ENCODE data around the gene UACA.
A peak's percentile ranks its signal among the peaks of the same experiment; 100 is the strongest.

DNA sequence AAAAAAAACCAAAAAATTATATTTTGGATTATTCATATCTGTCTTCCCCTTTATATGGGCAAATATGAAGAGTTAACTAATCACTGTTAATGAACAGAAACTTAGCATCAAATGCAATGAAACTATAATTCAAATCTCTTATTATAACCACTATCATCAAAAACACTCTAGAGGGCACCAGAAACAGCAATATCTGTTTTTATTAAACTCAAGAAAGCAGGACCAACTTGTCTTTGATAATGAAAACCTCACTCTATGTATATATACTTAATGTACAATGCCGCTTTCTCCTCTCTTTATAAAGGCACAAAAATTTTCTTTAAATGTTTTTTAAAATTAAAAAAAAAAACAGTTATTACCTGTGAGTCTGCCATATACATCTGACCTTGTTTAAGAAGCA lies 92.7 kb downstream of the UACA start:
- TF ChIP-seq, protein P1, sequence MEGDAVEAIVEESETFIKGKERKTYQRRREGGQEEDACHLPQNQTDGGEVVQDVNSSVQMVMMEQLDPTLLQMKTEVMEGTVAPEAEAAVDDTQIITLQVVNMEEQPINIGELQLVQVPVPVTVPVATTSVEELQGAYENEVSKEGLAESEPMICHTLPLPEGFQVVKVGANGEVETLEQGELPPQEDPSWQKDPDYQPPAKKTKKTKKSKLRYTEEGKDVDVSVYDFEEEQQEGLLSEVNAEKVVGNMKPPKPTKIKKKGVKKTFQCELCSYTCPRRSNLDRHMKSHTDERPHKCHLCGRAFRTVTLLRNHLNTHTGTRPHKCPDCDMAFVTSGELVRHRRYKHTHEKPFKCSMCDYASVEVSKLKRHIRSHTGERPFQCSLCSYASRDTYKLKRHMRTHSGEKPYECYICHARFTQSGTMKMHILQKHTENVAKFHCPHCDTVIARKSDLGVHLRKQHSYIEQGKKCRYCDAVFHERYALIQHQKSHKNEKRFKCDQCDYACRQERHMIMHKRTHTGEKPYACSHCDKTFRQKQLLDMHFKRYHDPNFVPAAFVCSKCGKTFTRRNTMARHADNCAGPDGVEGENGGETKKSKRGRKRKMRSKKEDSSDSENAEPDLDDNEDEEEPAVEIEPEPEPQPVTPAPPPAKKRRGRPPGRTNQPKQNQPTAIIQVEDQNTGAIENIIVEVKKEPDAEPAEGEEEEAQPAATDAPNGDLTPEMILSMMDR (IDR thresholded peaks at IDR 0.05), result peak in 5 of 7 experiments; percentile 7 to 26 (median 10)
- TF ChIP-seq POLR2A (IDR thresholded peaks at IDR 0.05), result no peak

Data from body of pancreas (tissue), 4 donors.